T-cell (primary cell): ENCODE data around the gene BRIP1. TPM values are rescaled to one million over a fixed set of nuclear protein-coding genes. Genes with fewer than 3 reads are reported as not detected.

ENCODE experiments used
- total RNA-seq, 35 experiments: library from RNA in 6 of 35; stranded (reverse) in 6 of 35; fragments of 120-200 nt in 1 of 35; gene quantifications; one replicate each; pipeline versions ENCODE4 v1.2.1 to v1.2.4 and lab custom pipeline; 2013 to 2026

The BRIP1 gene
- total RNA-seq, 5 donors from 2014 or later (not counting 1 experiment from before 2014, with no cell fraction given) = 1.4 to 3.5 (median 1.7) TPM

Other genes with a start within 250 kb of the BRIP1 start
- gene INTS2, start 64.5 kb upstream of the BRIP1 start, total RNA-seq = 10 to 100 TPM; 15.2 to 21.2 (median 16.9) TPM
- 10 to 100 TPM; 60.8 to 82.4 (median 77.6) TPM for gene MED13, start 201.8 kb upstream of the BRIP1 start, total RNA-seq